GM19397 (cell line): ENCODE measurements around the gene KIAA0825.
A peak's percentile ranks its signal among the peaks of the same experiment; 100 is the strongest.

ENCODE experiments used
- ATAC-seq: cut with Tn5 transposase; IDR thresholded peaks from one replicate; pipeline ENCODE4 v1.9.1; 2021; ENCODE audit warnings: mild to moderate bottlenecking, moderate library complexity; ENCODE audit not compliant: unreplicated experiment

KIAA0825 gene

GRCh38 chr5:94618493-94619328, at the start of gene KIAA0825, which contains the start of gene SLF1:
Gene KIAA0825, minus strand, starts transcription at chr5:94618604. Its CDS starts 81,478 bp downstream, at chr5:94537126.
Gene SLF1, plus strand, starts transcription at chr5:94618669. Its CDS starts 10,142 bp downstream, at chr5:94628811.
- ATAC-seq: peak; percentile 97

DNA sequence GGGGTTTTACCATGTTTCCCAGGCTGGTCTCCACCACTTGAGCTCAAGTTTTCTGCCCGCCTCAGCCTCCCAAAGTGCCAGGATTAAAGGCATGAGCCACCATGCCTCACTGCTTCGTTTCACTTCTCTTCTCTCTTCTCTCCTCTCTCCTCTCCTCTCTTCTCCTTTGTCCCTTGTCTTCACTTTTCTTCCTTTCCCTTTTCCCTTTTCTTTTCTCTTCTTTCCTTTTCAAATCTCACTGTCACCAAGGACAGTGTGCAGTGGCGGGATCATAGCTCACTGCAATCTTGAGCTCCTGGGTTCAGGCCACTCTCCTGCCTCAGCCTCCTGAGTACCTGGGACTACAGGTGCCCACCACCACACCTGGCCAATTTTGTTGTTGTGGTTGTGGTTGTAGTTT, 49.5 kb upstream of the KIAA0825 start:
- no peak for ATAC-seq

DNA sequence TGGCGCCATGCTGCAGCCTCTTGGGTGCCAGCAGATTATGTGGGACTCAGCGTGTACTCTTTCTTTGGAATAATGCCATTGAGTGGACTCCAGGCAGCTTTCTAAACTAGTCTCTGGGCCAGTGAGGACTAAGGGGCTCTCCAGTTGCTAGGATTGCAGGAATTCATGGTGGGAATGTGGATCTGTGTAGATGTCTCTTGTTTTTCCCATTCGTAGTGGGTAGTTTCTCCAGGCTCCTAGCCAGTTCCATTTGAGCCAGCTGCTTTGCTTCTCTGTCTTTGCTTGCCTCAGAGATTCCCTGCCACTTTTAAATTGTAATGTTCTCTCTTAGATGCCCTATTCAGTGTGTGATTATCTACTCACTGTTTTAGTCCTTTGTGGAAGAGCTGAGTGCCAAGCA, 42.7 kb upstream of the KIAA0825 start:
- no peak for ATAC-seq

GRCh38 chr5:94660506-94660905, 42.1 kb upstream of the KIAA0825 start:
- no peak for ATAC-seq

- ATAC-seq: no peak
Measured at GRCh38 chr5:94658272-94658671, 39.9 kb upstream of the KIAA0825 start.

DNA sequence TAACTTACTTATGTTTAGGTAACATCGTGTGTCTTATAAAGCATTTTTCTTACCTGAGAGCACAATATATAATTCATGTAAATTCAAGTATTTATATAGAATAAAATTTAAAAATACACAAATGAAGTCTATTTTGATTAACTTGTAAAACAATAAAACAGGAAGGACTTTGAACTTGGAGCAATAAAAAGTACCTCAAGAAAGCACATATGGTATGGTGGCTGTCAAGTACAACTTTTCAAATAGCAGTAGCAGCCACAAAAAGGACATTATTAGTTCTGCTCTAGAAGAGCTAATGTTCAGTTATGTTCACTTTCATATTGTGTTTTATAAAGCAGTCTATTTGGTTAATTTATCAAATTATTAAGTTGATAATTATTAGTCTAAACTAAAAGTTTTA, 31.5 kb upstream of the KIAA0825 start:
- no peak for ATAC-seq

DNA sequence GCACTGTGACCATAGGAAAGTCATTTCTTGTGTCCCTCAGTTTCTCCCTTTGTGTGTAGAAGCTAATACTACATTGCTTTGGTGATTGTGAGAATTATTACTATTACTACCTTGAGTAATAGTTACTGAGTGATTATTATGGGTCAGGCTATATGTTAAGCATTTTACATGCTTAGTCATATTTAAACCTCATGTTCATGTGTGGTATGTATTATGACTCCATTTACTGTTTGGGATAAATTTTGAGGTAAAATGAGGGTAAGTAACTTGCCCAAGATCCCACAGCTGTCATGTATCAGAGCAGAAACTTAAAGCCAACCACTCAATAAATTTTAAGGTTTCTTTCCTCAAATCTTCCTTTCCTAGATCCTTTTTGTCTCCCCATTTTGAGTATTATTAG, 28.4 kb upstream of the KIAA0825 start:
- no peak for ATAC-seq

DNA sequence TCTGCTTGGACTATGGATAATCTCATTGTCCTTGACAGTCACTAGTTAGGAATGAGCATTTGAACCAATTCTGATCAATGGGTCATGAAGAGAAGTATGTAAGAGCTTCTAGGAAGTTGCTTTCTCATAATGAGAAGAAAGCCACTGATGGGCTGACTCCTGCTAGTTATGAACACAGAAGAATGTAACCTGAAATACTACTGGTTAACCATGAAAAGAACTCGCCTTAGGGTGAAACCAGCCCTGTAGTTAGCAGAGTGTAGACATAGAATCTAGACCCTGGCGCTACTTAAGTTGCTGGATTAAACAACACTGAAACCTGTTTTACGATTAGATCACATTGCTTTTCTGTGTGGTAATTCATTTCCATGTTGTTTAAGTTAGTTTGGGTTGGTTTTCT, 26.6 kb upstream of the KIAA0825 start:
- ATAC-seq: no peak

DNA sequence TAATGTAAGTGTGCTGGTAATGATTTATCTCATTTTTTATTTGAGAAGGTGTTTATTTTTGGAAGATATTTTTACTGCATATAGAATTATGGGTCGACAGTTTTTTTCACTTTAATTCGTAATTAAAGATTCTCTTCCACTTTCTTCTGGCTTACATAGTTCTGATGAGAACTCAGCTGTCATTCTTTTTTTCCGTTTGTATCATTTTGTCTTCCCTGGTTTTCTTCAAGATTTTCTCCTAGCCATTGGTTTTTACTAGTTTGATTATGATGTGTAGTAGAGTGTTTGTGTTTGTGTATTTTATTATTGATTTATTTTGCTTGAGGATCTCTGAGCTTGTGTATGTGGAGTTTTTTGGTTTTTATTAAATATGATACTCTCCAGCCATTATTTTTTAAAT, 21.8 kb upstream of the KIAA0825 start:
- ATAC-seq: no peak

DNA sequence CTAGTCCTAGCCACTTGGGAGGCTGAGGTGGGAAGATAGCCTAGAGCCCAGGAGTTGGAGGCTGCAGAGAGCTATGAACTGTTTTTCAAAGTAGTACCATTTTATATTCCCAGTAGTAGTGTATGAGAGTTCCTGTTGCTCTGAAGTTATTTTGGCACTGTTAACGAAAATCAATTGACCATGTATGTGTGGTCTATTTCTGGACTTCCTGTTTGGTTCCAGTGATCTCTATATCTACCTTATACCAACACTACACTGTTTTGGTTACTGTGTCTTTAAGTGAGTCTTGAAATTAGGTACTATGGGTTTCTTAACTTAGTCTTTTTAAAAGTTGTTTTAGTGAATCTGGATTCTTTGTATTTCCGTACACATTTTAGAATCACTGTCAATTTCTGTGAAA, 13.6 kb upstream of the KIAA0825 start:
- ATAC-seq: peak; percentile 99

GRCh38 chr5:94627191-94627590, 8.8 kb upstream of the KIAA0825 start:
- ATAC-seq: no peak

- no peak for ATAC-seq
Measured at GRCh38 chr5:94623877-94624276, 5.5 kb upstream of the KIAA0825 start.

GRCh38 chr5:94623011-94623410, 4.6 kb upstream of the KIAA0825 start:
- no peak for ATAC-seq

GRCh38 chr5:94621763-94622162, 3.4 kb upstream of the KIAA0825 start:
- no peak for ATAC-seq

GRCh38 chr5:94620256-94620655, 1.9 kb upstream of the KIAA0825 start:
- ATAC-seq: no peak

- peak; percentile 35 for ATAC-seq
Measured at GRCh38 chr5:94618029-94618492, 343 bp downstream of the KIAA0825 start.

DNA sequence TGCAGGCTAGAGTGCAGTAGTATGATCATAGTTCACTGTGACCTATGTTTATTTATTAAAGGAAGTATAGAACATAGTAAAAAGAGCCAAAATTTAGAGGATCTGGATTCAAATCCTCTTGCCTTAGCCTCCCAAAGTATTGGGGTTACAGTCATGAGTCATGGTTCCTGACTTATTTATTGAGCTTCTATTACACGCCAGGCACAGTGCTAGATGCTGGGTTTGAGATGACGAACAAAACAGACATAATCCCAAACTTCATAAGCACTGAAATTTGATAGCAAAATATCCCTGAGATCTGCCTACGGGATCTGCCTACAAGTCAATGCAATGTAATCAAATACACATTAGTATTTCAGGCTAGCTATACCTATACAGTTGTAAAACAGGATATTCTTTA, 2.5 kb downstream of the KIAA0825 start:
- ATAC-seq: no peak

- ATAC-seq: no peak
Measured at GRCh38 chr5:94614156-94614805, 4.1 kb downstream of the KIAA0825 start.

DNA sequence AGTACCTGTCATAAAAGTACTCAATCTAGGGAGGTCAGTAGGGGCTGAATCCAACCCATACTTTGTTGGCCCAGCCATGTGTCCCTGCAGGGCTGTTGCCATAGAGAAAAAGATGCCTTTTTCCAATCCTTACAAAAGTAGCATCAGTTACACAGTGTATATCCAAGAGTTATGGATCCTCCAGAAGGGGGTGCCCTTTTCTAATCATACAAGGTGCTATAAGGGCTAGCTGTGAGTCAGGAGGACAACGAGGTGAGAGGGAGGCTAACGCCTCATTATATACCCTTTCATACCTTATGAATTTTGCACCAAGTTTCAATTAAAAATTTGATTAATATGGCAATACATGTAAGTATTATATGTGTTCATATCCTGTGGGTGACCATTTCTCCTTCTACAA, 4.8 kb downstream of the KIAA0825 start:
- no peak for ATAC-seq

GRCh38 chr5:94595281-94595840, 23.0 kb downstream of the KIAA0825 start:
- no peak for ATAC-seq

DNA sequence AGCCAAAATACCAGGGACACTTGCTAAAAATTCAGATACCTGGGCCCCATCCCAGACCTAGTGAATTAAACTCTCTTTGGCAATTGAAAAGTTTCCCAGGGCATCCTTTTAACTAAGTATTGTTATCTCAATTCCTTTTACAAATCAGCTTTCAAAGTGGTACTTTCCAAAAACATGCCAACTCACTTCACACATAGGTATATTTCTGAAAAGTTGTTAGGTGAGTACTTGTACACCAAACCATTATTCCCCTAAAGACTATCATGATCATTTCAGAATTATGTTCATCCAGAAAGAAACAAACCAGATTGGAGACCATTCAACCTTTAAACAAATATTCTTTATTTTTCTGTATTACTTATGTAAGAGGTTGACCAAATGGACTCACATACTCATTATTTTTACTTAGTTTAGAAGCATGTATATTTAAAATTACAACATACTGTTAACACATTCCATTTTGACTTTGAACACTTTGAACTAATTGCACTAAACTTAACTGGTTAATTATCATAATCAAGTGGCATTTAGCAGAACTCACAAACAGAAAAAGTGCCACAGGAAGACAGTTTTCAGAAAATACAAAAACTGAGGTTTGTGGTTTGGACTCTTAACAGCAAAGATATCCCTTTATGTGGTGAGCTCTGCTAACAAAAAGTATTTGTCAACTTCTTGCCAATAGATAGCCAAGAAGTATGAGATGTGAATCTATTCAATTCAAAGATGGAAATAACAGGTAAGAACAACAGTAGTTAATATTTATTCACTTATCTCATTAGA, 40.7 kb downstream of the KIAA0825 start:
- ATAC-seq: peak; percentile 73
